WTC11 (cell line): ENCODE data around the gene KDR. TPM values are rescaled to one million over a fixed set of nuclear protein-coding genes. Genes with fewer than 3 reads are reported as not detected.

ENCODE experiments used
- ATAC-seq: fragments of 200-7000 bp; cut with Tn5 transposase; 2 replicates; pipeline ENCODE4 v1.10.0; 2021; ENCODE audit warnings: mild to moderate bottlenecking, moderate library complexity
- CTCF ChIA-PET: fragments of 300-600 bp; sonication (Branson Sonifier 250); formaldehyde crosslinking; loops from one replicate; lab custom pipeline; 2021; ENCODE audit warnings: antibody characterized with exemption; lab: Charles Lee
- POLR2A ChIA-PET: fragments of 350-600 bp; sonication (Branson Sonifier 250); formaldehyde crosslinking; loops from one replicate; lab custom pipeline; 2021; ENCODE audit warnings: antibody characterized with exemption; lab: Charles Lee
- DNase-seq: peaks from one replicate; pipeline ENCODE4 v3.0.0; 2021; ENCODE audit warnings: low spot score
- H3K27ac Mint-ChIP-seq: 2 replicates; pipeline ENCODE4 v1.8.0; 2021; ENCODE audit warnings: mixed read lengths
- H3K27me3 Mint-ChIP-seq: 2 replicates; pipeline ENCODE4 v1.8.0; 2021; ENCODE audit warnings: low read depth, mild to moderate bottlenecking, moderate library complexity, mixed read lengths
- H3K36me3 Mint-ChIP-seq: 2 replicates; pipeline ENCODE4 v1.8.0; 2021; ENCODE audit warnings: mixed read lengths
- H3K4me1 Mint-ChIP-seq: 2 replicates; pipeline ENCODE4 v1.8.0; 2022; ENCODE audit warnings: mixed read lengths
- H3K4me3 Mint-ChIP-seq: 2 replicates; pipeline ENCODE4 v1.8.0; 2021; ENCODE audit warnings: mild to moderate bottlenecking, moderate library complexity, mixed read lengths
- H3K9me3 Mint-ChIP-seq: 2 replicates; pipeline ENCODE4 v1.8.0; 2021; ENCODE audit warnings: mixed read lengths
- ATF6 ChIP-seq: sonication (generic); formaldehyde crosslinking; IDR thresholded peaks from 2 replicates; pipeline ENCODE4 v1.8.1; 2023; ENCODE audit warnings: mild to moderate bottlenecking, missing genetic modification reagents
- CBFB ChIP-seq: sonication (generic); formaldehyde crosslinking; IDR thresholded peaks from 2 replicates; pipeline ENCODE4 v1.8.1; 2022; ENCODE audit warnings: mild to moderate bottlenecking, low read depth, missing genetic modification reagents
- CREB1 ChIP-seq: sonication (generic); formaldehyde crosslinking; IDR thresholded peaks from 2 replicates; pipeline ENCODE4 v1.8.0; 2023; ENCODE audit warnings: mild to moderate bottlenecking, missing genetic modification reagents
- E2F4 ChIP-seq: sonication (generic); formaldehyde crosslinking; IDR thresholded peaks from 2 replicates; pipeline ENCODE4 v1.8.1; 2022; ENCODE audit warnings: low read depth, mild to moderate bottlenecking, moderate library complexity, missing genetic modification reagents, borderline replicate concordance
- FOXK1 ChIP-seq: sonication (generic); formaldehyde crosslinking; IDR thresholded peaks from 2 replicates; pipeline ENCODE4 v1.8.0; 2022; ENCODE audit warnings: mild to moderate bottlenecking, moderate library complexity, missing genetic modification reagents
- HMGXB4 ChIP-seq: sonication (generic); formaldehyde crosslinking; IDR thresholded peaks from 2 replicates; pipeline ENCODE4 v1.8.1; 2023; ENCODE audit warnings: mild to moderate bottlenecking, moderate library complexity, missing genetic modification reagents
- NR2C2 ChIP-seq: sonication (generic); formaldehyde crosslinking; IDR thresholded peaks from 2 replicates; pipeline ENCODE4 v1.8.0; 2022; ENCODE audit warnings: mild to moderate bottlenecking, missing genetic modification reagents
- SMAD3 ChIP-seq: sonication (generic); formaldehyde crosslinking; IDR thresholded peaks from 2 replicates; pipeline ENCODE4 v1.8.0; 2022; ENCODE audit warnings: missing genetic modification reagents, mild to moderate bottlenecking, borderline replicate concordance
- ZNF396 ChIP-seq: fragments of 250-450 bp; sonication (Bioruptor Pico); IDR thresholded peaks from 2 replicates; pipeline ENCODE4 v1.8.0; 2021; ENCODE audit warnings: mild to moderate bottlenecking, moderate library complexity, borderline replicate concordance
- ZNF423 ChIP-seq: fragments of 250-450 bp; sonication (Bioruptor Pico); IDR thresholded peaks from 2 replicates; pipeline ENCODE4 v2.1.2; 2022; ENCODE audit warnings: mild to moderate bottlenecking, moderate library complexity
- total RNA-seq: library from RNA; stranded (reverse); gene quantifications from 3 replicates; pipeline ENCODE4 v1.2.3, GENCODE V29; 2021
- TF ChIP-seq, protein P1 (sequence below): sonication (generic); formaldehyde crosslinking; conservative IDR thresholded peaks from 2 replicates; pipeline ENCODE4 v1.8.1; 2023; ENCODE audit warnings: mild to moderate bottlenecking, low read depth, missing genetic modification reagents, moderate library complexity
- TF ChIP-seq, protein P2 (sequence below): sonication (generic); formaldehyde crosslinking; IDR thresholded peaks from 2 replicates; pipeline ENCODE4 v1.8.0; 2022; ENCODE audit warnings: mild to moderate bottlenecking, missing genetic modification reagents
- TF ChIP-seq, protein P3 (sequence below): sonication (generic); formaldehyde crosslinking; IDR thresholded peaks from 2 replicates; pipeline ENCODE4 v1.8.0; 2022; ENCODE audit warnings: missing genetic modification reagents
- TF ChIP-seq, protein P4 (sequence below): sonication (generic); formaldehyde crosslinking; IDR thresholded peaks from 2 replicates; pipeline ENCODE4 v1.8.0; 2022; ENCODE audit warnings: mild to moderate bottlenecking, missing genetic modification reagents

Gene KDR
- total RNA-seq, 1 experiment from 2014 or later = 80.8 TPM

DNA sequence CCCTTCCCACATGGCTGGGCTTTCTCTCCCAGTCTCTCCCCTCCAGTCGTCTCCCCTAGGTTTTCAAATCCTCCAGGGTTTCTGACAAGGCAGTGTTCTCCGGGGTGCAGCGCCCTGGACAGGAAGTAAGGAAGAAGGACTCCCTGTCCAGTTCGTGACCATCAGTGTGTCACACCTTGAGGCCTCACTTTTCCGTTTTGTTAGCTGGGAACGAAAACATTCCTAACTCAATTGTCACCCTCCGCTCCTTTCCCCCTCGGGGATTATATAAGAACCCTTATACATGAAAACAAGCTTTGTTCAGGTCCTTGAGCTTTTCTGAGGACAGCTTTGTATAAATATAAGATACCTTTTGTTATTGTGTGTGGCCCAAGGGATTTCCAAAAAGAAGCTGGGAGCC is 92.1 kb downstream of the KDR start (continued):
- TF ChIP-seq ZNF396 (CRISPR knock-in tag) = no peak

DNA sequence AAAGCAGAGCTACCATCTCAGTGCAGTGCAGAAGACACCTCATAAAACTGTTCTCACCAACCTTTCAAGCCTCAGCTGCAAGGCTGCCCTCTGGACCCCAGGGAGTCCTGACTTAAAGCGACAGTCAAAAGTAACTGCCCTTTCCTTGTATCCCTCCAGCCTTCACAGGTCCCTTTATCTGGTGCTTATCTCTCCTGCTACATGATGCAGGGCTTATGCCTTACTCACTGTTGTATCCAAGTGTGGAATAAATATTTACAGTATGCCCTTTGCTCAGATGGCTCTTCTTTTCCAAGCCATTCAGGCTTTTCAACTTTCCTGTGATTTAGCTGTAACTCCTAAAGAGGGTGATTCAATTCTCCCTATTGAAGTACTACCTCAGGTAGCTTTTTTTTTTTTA is 92.6 kb downstream of the KDR start:
- Mint-ChIP-seq H3K27me3 (no peaks in the 10 kb centered on the region), H3K9me3 (no peaks in the 10 kb centered on the region), H3K4me3 (no peak overlapping the region), H3K36me3 (no peaks in the 10 kb centered on the region), H3K4me1 (peaks cover 15% of the 10 kb centered on the region), H3K27ac (no peak overlapping the region)
- ATAC-seq = no peak; the same call in 1 of the 2 replicates
- DNase-seq = no peak
- POLR2A ChIA-PET = no interaction called here
- CTCF ChIA-PET = interaction anchor here (1.5 kb wide), 1 partner anchor 14 kb away, joined by 5 read pairs; no protein-coding TSS in a partner anchor
- TF ChIP-seq, protein P1, sequence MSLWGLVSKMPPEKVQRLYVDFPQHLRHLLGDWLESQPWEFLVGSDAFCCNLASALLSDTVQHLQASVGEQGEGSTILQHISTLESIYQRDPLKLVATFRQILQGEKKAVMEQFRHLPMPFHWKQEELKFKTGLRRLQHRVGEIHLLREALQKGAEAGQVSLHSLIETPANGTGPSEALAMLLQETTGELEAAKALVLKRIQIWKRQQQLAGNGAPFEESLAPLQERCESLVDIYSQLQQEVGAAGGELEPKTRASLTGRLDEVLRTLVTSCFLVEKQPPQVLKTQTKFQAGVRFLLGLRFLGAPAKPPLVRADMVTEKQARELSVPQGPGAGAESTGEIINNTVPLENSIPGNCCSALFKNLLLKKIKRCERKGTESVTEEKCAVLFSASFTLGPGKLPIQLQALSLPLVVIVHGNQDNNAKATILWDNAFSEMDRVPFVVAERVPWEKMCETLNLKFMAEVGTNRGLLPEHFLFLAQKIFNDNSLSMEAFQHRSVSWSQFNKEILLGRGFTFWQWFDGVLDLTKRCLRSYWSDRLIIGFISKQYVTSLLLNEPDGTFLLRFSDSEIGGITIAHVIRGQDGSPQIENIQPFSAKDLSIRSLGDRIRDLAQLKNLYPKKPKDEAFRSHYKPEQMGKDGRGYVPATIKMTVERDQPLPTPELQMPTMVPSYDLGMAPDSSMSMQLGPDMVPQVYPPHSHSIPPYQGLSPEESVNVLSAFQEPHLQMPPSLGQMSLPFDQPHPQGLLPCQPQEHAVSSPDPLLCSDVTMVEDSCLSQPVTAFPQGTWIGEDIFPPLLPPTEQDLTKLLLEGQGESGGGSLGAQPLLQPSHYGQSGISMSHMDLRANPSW = no peak
- TF ChIP-seq, protein P2, sequence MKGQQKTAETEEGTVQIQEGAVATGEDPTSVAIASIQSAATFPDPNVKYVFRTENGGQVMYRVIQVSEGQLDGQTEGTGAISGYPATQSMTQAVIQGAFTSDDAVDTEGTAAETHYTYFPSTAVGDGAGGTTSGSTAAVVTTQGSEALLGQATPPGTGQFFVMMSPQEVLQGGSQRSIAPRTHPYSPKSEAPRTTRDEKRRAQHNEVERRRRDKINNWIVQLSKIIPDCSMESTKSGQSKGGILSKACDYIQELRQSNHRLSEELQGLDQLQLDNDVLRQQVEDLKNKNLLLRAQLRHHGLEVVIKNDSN (CRISPR knock-in tag) = no peak
- no peak for TF ChIP-seq FOXK1
- TF ChIP-seq, protein P3, sequence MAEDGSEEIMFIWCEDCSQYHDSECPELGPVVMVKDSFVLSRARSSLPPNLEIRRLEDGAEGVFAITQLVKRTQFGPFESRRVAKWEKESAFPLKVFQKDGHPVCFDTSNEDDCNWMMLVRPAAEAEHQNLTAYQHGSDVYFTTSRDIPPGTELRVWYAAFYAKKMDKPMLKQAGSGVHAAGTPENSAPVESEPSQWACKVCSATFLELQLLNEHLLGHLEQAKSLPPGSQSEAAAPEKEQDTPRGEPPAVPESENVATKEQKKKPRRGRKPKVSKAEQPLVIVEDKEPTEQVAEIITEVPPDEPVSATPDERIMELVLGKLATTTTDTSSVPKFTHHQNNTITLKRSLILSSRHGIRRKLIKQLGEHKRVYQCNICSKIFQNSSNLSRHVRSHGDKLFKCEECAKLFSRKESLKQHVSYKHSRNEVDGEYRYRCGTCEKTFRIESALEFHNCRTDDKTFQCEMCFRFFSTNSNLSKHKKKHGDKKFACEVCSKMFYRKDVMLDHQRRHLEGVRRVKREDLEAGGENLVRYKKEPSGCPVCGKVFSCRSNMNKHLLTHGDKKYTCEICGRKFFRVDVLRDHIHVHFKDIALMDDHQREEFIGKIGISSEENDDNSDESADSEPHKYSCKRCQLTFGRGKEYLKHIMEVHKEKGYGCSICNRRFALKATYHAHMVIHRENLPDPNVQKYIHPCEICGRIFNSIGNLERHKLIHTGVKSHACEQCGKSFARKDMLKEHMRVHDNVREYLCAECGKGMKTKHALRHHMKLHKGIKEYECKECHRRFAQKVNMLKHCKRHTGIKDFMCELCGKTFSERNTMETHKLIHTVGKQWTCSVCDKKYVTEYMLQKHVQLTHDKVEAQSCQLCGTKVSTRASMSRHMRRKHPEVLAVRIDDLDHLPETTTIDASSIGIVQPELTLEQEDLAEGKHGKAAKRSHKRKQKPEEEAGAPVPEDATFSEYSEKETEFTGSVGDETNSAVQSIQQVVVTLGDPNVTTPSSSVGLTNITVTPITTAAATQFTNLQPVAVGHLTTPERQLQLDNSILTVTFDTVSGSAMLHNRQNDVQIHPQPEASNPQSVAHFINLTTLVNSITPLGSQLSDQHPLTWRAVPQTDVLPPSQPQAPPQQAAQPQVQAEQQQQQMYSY (CRISPR knock-in tag) = no peak
- TF ChIP-seq CREB1 (CRISPR knock-in tag) = no peak
- TF ChIP-seq SMAD3 (CRISPR knock-in tag) = no peak
- TF ChIP-seq, protein P4, sequence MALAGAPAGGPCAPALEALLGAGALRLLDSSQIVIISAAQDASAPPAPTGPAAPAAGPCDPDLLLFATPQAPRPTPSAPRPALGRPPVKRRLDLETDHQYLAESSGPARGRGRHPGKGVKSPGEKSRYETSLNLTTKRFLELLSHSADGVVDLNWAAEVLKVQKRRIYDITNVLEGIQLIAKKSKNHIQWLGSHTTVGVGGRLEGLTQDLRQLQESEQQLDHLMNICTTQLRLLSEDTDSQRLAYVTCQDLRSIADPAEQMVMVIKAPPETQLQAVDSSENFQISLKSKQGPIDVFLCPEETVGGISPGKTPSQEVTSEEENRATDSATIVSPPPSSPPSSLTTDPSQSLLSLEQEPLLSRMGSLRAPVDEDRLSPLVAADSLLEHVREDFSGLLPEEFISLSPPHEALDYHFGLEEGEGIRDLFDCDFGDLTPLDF (CRISPR knock-in tag) = no peak
- no peak for TF ChIP-seq ZNF423 (CRISPR knock-in tag)
- no peak for TF ChIP-seq NR2C2 (CRISPR knock-in tag)
- no peak for TF ChIP-seq ATF6 (CRISPR knock-in tag)
- TF ChIP-seq HMGXB4 (CRISPR knock-in tag) = no peak
- no peak for TF ChIP-seq CBFB (CRISPR knock-in tag)
- no peak for TF ChIP-seq E2F4 (CRISPR knock-in tag)
